Measurements from ENCODE around the gene PPP2R5E. TPM values are rescaled to one million over a fixed set of nuclear protein-coding genes. Genes with fewer than 3 reads are reported as not detected.
"Not testable (repeated sequence)": the region's sequence is repeated elsewhere in the genome, so short reads cannot be mapped to it uniquely, and the experiment has no call there.

PPP2R5E gene
- 10 to 100 TPM; 17.3 to 18.7 TPM for total RNA-seq

GRCh38 chr14:63543000-63543825 lies at the start of gene PPP2R5E:
Gene PPP2R5E, minus strand, starts transcription at chr14:63543377. Its CDS starts 3,692 bp downstream, at chr14:63539685.
- H3K4me3 ChIP-seq: peak within 1 kb of the TSS; percentile 90 to 93
- no peaks in the 10 kb centered on the region for H3K9me3 ChIP-seq
- H3K36me3 ChIP-seq: peaks cover 11% of the 10 kb centered on the region
- H3K4me1 ChIP-seq: peaks cover 0 to 22% of the 10 kb centered on the region in 2 donors
- TF ChIP-seq CTCF (IDR thresholded peaks at IDR 0.05): no peak
- H3K27ac ChIP-seq: peak within 1 kb of the TSS; percentile 87 to 92
- no peaks in the 10 kb centered on the region for H3K27me3 ChIP-seq
- DNase-seq (ENCODE audit: low spot score): peak; percentile 98

GRCh38 chr14:63583046-63583445 lies 39.9 kb upstream of the PPP2R5E start:
- not testable (repeated sequence) for H3K27me3 ChIP-seq; H3K4me1 ChIP-seq; H3K9me3 ChIP-seq; H3K4me3 ChIP-seq; H3K36me3 ChIP-seq; H3K27ac ChIP-seq; DNase-seq (ENCODE audit: low spot score)

- Histone ChIP-seq H3K4me3 (no peak overlapping the region), H3K4me1 (no peaks in the 10 kb centered on the region), H3K36me3 (no peaks in the 10 kb centered on the region), H3K27ac (no peak overlapping the region), H3K9me3 (no peaks in the 10 kb centered on the region), H3K27me3 (no peaks in the 10 kb centered on the region)
- TF ChIP-seq CTCF (IDR thresholded peaks at IDR 0.05): no peak
- DNase-seq (ENCODE audit: low spot score): no peak
Observed at GRCh38 chr14:63581491-63581890, 38.3 kb upstream of the PPP2R5E start.

DNA sequence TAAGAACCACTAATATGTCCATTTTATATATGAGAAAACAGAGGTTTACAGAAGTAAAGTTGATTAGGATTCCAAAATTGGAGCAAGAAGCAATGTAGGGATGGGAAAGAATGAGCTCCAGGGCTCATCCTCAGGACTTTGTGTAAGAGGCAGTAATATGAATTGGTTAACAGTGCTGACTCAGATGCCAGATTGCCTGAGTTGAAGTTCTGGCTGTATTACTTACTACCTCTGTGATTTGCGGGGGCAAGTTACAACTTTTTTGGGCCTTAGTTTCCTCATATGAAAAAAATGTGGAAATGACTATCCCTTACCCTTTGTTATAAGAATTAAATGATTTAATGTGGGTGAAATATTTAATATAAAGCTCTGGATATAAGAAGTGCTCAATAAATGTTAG lies 35.1 kb upstream of the PPP2R5E start:
- DNase-seq (ENCODE audit: low spot score): no peak

DNA sequence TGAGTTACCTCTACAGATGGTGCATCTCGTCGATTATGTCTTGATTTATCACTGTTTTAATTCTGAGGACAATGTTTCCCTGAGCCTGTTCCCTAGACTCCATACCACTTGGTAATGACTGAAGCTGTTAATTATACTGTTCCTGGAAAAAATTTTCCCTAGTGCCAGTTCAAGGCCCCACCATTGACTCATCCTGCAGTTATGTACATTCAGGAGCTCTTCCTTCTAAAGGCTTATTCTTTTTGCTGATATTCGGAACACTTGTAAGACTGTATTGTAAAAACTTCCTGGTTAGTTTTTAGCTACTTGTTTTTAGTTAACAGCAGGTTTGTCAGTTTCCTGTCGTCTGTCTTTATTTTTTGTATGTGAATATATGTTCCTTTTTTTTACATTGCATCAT lies 30.4 kb upstream of the PPP2R5E start:
- Histone ChIP-seq H3K27me3 (no peaks in the 10 kb centered on the region), H3K4me1 (no peaks in the 10 kb centered on the region), H3K4me3 (no peak overlapping the region), H3K27ac (no peak overlapping the region), H3K36me3 (no peaks in the 10 kb centered on the region), H3K9me3 (no peaks in the 10 kb centered on the region)
- no peak for DNase-seq (ENCODE audit: low spot score)
- TF ChIP-seq CTCF (IDR thresholded peaks at IDR 0.05): no peak

More for the DNA sequence above, 35.1 kb upstream of the PPP2R5E start:
- no peak for TF ChIP-seq CTCF (IDR thresholded peaks at IDR 0.05)
- H3K4me3 ChIP-seq: no peak overlapping the region
- no peaks in the 10 kb centered on the region for H3K27me3 ChIP-seq
- no peak overlapping the region for H3K27ac ChIP-seq
- H3K36me3 ChIP-seq: no peaks in the 10 kb centered on the region
- H3K9me3 ChIP-seq: no peaks in the 10 kb centered on the region
- H3K4me1 ChIP-seq: no peaks in the 10 kb centered on the region

DNA sequence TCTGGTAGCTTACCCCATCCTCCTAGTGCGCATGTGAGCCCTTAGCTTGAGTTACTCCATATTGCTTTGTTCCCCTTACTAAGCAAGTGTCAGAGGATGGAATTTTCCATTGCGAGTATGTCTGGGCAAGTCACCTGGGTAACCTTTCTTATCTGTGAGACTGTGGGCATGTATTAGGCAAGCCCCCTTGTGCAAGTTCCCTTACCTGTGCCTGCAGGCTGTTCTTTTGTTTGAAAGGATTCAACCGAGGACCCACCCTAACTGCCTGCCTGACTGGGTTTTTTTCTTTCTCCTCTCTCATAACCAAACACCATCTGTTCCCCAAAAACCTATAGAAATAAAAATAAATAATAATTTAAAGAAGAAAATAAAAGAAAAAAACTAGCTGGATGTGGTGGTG lies 22.3 kb upstream of the PPP2R5E start:
- no peak for TF ChIP-seq CTCF (IDR thresholded peaks at IDR 0.05)
- Histone ChIP-seq H3K27me3 (no peaks in the 10 kb centered on the region), H3K4me1 (no peaks in the 10 kb centered on the region), H3K4me3 (no peak overlapping the region), H3K9me3 (no peaks in the 10 kb centered on the region), H3K36me3 (no peaks in the 10 kb centered on the region), H3K27ac (no peak overlapping the region)
- no peak for DNase-seq (ENCODE audit: low spot score)
